Raji (cell line): ENCODE measurements around the gene FAM72C.
"Not testable (repeated sequence)": the region's sequence is repeated elsewhere in the genome, so short reads cannot be mapped to it uniquely, and the experiment has no call there.

Experiments
- POLR2A ChIP-seq: IDR thresholded peaks from 2 replicates; pipeline ENCODE4 v1.6.1; 2011; ENCODE audit warnings: low read depth, low read length, control low read depth; ENCODE audit not compliant: insufficient read depth

FAM72C gene

GRCh38 chr1:143971924-143972700 lies at the start of gene FAM72C:
TSS of gene FAM72C (minus strand) at chr1:143971986. CDS start at chr1:143971141, 845 bp downstream.
- TF ChIP-seq POLR2A, result not testable (repeated sequence)
